Naive thymus-derived CD8-positive, alpha-beta T cell (primary cell): ENCODE results near the gene TSPAN14. TPM values are rescaled to one million over a fixed set of nuclear protein-coding genes. Genes with fewer than 3 reads are reported as not detected.

Source experiments
- ATAC-seq, 2 donors: fragments of 150-1000 bp; cut with Tn5 transposase in 1 of 2; sonication (Bioruptor Pico), chemical (Tn5 transposase) in 1 of 2; 1 replicate in 1 of 2; 2 replicates in 1 of 2; pipeline ENCODE4 v1.10.0; 2021; ENCODE audit warnings: mild to moderate bottlenecking in 2 of 2, moderate library complexity in 2 of 2
- POLR2A ChIA-PET: fragments of 350-600 bp; sonication (Branson Sonifier 250); formaldehyde crosslinking; loops from one replicate; lab custom pipeline; 2021; ENCODE audit warnings: antibody characterized with exemption; lab: Charles Lee
- DNase-seq, 10 donors: peaks; one replicate each; pipeline versions ENCODE4 v3.0.0 to v3.0.0-alpha.2; 2020 to 2022
- H3K27ac Mint-ChIP-seq, 10 donors: one replicate each; pipeline ENCODE4 v1.8.0; 2020 to 2022; ENCODE audit warnings: mild to moderate bottlenecking in 10 of 10, mixed read lengths in 10 of 10, moderate library complexity in 4 of 10, inconsistent platforms in 1 of 10
- H3K27me3 Mint-ChIP-seq, 5 donors: one replicate each; pipeline ENCODE4 v1.8.0; 2021 to 2022; ENCODE audit warnings: mixed read lengths in 5 of 5
- H3K36me3 Mint-ChIP-seq, 3 donors: one replicate each; pipeline ENCODE4 v1.8.0; 2020 to 2022; ENCODE audit warnings: mixed read lengths in 3 of 3, mild to moderate bottlenecking in 2 of 3, inconsistent platforms in 1 of 3
- H3K4me1 Mint-ChIP-seq, 4 donors: one replicate each; pipeline ENCODE4 v1.8.0; 2021 to 2022; ENCODE audit warnings: mixed read lengths in 4 of 4
- H3K4me3 Mint-ChIP-seq, 10 donors: one replicate each; pipeline ENCODE4 v1.8.0; 2020 to 2022; ENCODE audit warnings: mild to moderate bottlenecking in 10 of 10, mixed read lengths in 10 of 10, moderate library complexity in 6 of 10, inconsistent platforms in 1 of 10
- H3K9me3 Mint-ChIP-seq, 9 donors: one replicate each; pipeline ENCODE4 v1.8.0; 2020 to 2022; ENCODE audit warnings: mixed read lengths in 9 of 9, mild to moderate bottlenecking in 3 of 9, inconsistent platforms in 1 of 9, moderate library complexity in 1 of 9
- polyA plus RNA-seq, 3 donors: library from polyadenylated mRNA; unstranded; fragments of 300-500 nt; fragmentation: Illumina TruSeq; gene quantifications; one replicate each; pipeline ENCODE4 v1.2.3, GENCODE V29; 2021
- total RNA-seq, 8 experiments: library from RNA in 2 of 8; stranded (reverse) in 2 of 8; gene quantifications; one replicate each; pipeline ENCODE4 v1.2.3 and lab custom pipeline; 2021 to 2026

TSPAN14 gene
- total and polyA plus RNA-seq, 5 experiments from 2014 or later, result 152 to 293 (median 163) TPM

DNA sequence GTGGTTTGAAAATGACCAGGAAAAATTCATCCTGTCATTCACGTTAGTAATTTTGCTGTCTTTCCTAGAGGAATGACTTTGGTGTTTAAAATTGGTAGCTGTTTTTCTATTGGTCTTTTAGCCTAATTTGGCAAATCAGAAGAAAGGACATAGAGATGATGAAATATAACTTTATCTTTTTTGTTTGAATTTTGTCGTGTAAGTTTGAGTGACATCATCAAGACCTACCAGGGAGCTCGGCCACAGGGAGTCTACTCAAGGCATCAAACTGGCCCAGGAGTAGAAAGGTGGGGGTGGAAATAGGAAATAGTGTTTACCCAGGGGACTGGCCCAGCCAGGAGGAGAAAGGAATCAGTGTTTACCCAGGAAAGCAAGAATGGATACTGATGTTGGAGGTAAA is 21.0 kb upstream of the TSPAN14 start:
- POLR2A ChIA-PET, result no interaction called here
- no peak overlapping the region for H3K4me3 Mint-ChIP-seq
- peaks cover 0 to 25% (median 9%) of the 10 kb centered on the region in 3 donors for H3K36me3 Mint-ChIP-seq
- no peak overlapping the region for H3K27ac Mint-ChIP-seq
- ATAC-seq, result no peak
- DNase-seq, result no peak
- peaks cover 0 to 4% (median 0%) of the 10 kb centered on the region in 4 donors for H3K4me1 Mint-ChIP-seq
- peaks cover 0 to 7% (median 2%) of the 10 kb centered on the region in 5 donors for H3K27me3 Mint-ChIP-seq
- no peaks in the 10 kb centered on the region for H3K9me3 Mint-ChIP-seq

DNA sequence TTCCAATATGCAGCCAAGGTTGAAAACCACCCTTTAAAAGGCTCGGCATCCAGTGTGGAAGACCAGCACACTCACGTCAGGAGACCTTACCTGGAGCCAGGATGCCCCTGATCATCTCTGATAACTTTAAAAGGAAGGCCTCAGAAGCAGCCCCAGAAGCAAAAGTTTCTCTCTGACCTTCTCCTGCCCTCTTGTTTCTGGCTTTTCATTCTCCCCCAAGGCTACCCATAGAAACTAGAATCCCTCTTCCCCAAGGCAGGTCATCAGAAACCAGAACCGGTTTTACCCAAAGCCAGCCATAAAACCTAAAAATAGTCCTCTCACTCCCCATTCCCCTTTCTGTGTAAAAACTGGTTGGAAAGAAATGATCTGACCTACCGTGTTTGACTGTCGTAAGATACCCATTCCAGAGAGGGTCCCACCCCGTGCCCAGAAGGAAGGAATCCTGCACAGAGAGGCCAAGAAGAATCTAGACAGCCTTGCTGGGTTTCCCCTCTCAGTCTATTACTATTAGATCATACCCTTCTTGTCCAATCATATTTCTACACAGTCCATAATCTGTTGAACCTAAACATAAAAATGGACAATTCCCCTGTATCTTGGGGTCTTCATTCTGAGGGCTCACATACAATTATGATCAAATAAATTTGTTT is 17.5 kb upstream of the TSPAN14 start:
- POLR2A ChIA-PET, result no interaction called here
- DNase-seq (no peak), ATAC-seq (no peak)
- no peaks in the 10 kb centered on the region for H3K9me3 Mint-ChIP-seq
- peaks cover 0 to 7% (median 2%) of the 10 kb centered on the region in 5 donors for H3K27me3 Mint-ChIP-seq
- H3K4me1 Mint-ChIP-seq, result peaks cover 0 to 1% (median 0%) of the 10 kb centered on the region in 4 donors
- peak overlapping the region in 1 of 10 donors; percentile 39 for H3K4me3 Mint-ChIP-seq
- peak overlapping the region in 1 of 10 donors; percentile 71 for H3K27ac Mint-ChIP-seq
- peaks cover 0 to 7% (median 2%) of the 10 kb centered on the region in 3 donors for H3K36me3 Mint-ChIP-seq

DNA sequence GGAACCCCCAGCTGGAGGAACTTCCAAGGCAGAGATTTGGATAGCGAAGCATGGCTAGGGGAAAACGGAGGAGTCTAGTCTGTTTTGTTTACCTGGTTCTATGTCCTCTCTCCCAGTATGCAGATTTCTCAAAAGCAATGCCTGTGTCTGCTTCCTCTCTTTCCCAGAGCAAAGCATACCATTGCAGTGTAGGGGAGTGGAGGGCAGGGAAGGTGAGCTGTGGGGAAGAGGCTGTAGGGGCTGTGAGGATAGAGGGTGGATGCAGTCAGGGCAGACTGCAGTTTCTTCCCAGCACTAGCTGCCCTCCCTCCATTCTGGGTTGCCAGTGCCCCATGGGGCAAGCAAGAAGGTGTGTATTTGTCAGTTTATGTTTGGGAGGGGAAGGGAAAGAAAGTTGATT is 16.9 kb upstream of the TSPAN14 start:
- peaks cover 0 to under 1% (median 0%) of the 10 kb centered on the region in 3 donors for H3K36me3 Mint-ChIP-seq
- H3K9me3 Mint-ChIP-seq, result no peaks in the 10 kb centered on the region
- H3K27me3 Mint-ChIP-seq, result peaks cover 0 to 7% (median 2%) of the 10 kb centered on the region in 5 donors
- POLR2A ChIA-PET, result no interaction called here
- no peak for ATAC-seq
- H3K4me1 Mint-ChIP-seq, result no peaks in the 10 kb centered on the region
- no peak overlapping the region for H3K4me3 Mint-ChIP-seq
- DNase-seq, result no peak
- no peak overlapping the region for H3K27ac Mint-ChIP-seq

DNA sequence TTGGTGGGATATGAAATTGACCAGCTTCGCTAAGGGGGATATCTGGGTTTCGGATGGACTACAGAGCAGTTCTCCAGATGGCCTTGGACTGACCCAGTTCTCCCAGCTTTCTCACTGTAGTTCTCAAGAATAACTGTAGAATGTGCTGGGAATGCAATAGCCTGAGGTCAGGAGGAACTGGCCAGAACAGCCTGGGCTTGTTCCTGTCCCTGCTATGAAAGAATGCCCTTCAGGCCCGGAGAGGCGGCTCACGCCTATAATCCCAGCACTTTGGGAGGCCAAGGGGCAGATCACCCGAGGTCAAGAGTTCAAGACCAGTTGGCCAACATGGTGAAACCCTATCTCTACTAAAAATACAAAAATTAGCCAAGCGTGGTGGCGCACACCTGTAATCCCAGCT is 12.3 kb upstream of the TSPAN14 start:
- H3K9me3 Mint-ChIP-seq, result no peaks in the 10 kb centered on the region
- H3K27ac Mint-ChIP-seq, result peak overlapping the region in 1 of 10 donors; percentile 37
- DNase-seq, result no peak
- no peaks in the 10 kb centered on the region for H3K36me3 Mint-ChIP-seq
- peaks cover 0 to 7% (median 2%) of the 10 kb centered on the region in 5 donors for H3K27me3 Mint-ChIP-seq
- ATAC-seq, result no peak
- no peak overlapping the region for H3K4me3 Mint-ChIP-seq
- POLR2A ChIA-PET, result interaction anchor here (37.5 kb wide), 1 partner anchor 64 kb away, joined by 914 read pairs; no protein-coding TSS in a partner anchor
- peaks cover 21 to 36% (median 36%) of the 10 kb centered on the region in 4 donors for H3K4me1 Mint-ChIP-seq

DNA sequence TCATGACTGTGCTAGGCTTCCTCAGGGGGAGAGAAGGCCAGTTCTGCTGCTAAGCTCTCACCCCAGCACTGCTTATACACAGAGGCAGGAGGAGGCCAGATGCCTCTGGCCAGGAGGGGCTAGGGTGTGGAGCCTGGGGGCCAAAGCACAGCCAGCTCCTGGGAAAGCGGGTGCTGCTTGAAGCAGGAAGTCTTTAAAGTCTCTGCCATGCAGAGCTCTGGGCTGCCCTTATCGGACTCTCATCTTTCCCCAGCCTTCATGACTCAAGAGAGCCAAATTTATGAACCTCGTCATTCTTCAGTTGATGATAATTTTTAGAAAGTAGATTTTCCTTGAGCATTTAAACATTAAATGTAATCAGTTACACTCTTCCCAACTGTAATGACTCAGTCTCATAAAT is 11.2 kb upstream of the TSPAN14 start:
- POLR2A ChIA-PET, result interaction anchor here (1.8 to 37.5 kb wide), 4 partner anchors 16 to 88 kb away, joined by 5 to 914 read pairs (median 28); no protein-coding TSS in a partner anchor
- peaks cover 24 to 47% (median 43%) of the 10 kb centered on the region in 4 donors for H3K4me1 Mint-ChIP-seq

DNA sequence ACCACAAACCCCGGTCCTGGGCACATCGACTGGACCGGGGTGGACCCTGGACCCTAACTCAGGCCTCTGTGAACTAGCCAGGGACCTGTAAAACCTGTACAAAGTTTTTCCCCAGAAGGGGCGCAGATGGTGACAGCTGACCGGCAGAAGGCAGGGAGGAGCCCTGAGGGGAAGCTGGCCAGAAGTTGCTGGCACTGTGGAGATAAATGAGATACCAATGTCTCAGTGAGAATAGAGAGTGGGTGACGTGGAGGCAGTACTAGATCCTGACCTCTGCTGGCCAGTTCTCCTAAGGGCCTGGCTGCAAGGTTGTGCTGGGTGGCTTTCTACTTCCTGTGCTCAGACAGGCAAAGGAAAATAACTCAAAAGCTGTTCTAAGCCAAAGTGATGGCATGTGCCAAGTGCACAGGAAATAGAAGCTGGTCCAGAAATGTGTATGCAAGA is 10.6 kb upstream of the TSPAN14 start:
- POLR2A ChIA-PET, result interaction anchor here (0.8 to 37.5 kb wide), 16 partner anchors 10 to 88 kb away, joined by 3 to 914 read pairs (median 6); partner anchors contain the start of genes PRXL2A and TSPAN14
- peaks cover 30 to 53% (median 50%) of the 10 kb centered on the region in 4 donors for H3K4me1 Mint-ChIP-seq
- peak; percentile 44 to 46 for ATAC-seq
- no peaks in the 10 kb centered on the region for H3K36me3 Mint-ChIP-seq
- H3K27ac Mint-ChIP-seq, result peak overlapping the region; percentile 68 to 96 (median 76)
- peak in 2 of 10 donors; percentile 13 to 44 for DNase-seq
- H3K9me3 Mint-ChIP-seq, result no peaks in the 10 kb centered on the region
- no peaks in the 10 kb centered on the region for H3K27me3 Mint-ChIP-seq
- peak overlapping the region in 6 of 10 donors; percentile 41 to 74 (median 54) for H3K4me3 Mint-ChIP-seq

More for the DNA sequence above, 11.2 kb upstream of the TSPAN14 start:
- DNase-seq, result no peak
- no peak for ATAC-seq
- H3K9me3 Mint-ChIP-seq, result no peaks in the 10 kb centered on the region
- no peaks in the 10 kb centered on the region for H3K36me3 Mint-ChIP-seq
- H3K27ac Mint-ChIP-seq, result no peak overlapping the region
- H3K27me3 Mint-ChIP-seq, result peaks cover 0 to 2% (median 0%) of the 10 kb centered on the region in 5 donors
- H3K4me3 Mint-ChIP-seq, result no peak overlapping the region

DNA sequence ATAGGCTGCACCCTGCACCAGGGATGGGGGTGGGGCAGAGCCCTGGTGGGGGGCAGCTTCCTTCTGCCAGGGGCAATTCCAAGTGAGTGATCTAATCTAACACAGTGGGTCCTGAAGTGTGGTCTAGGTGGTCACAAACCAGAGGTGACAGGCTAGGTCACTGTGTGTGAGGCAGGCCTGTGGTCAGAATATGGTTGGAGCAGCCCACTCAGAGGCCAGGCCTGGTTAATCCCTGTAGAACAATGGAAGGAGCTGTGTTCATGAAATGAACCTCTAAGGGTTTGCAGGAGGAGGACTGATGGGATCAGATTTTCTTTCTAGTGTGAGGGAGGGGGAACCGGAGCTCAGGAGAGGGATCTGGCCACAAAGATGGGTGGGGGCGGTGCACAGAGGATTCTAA is 10.0 kb upstream of the TSPAN14 start:
- POLR2A ChIA-PET, result interaction anchor here (0.8 to 37.5 kb wide), 18 partner anchors 9 to 87 kb away, joined by 3 to 914 read pairs (median 5); partner anchors contain the start of genes PRXL2A and TSPAN14
- H3K4me3 Mint-ChIP-seq, result peak overlapping the region in 8 of 10 donors; percentile 25 to 74 (median 52)
- no peak for ATAC-seq

DNA sequence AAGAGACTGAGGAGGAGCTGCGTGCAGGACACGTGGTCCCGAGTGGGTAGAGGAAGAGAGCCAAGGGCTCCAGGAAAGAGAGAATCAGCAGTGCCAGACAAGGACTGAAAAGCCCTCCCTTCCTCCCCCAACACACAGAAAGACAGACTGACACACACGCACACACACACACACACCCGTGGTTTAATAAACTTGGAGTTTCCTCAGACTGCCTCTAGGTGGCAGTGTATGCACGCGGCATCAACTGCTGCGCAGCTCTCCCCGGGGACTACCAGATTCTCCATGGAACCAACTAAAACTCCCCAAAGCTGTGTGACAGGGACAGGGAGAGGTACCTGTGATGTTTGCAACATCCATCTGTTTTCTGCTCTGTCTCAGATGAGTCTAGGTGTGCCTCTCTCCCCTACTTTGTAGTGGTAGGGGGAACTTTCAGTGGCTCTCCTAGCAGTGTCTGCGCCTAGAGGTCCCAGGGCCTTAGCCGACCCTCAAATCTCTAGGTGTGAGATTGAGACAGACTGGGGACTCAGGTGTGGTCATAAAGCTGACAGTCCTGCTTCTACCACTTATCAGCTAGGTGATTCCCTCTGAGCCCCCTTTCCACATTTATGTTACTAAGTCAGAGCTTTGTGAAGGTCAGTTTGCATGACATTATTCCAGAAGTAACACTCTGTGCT is 9.3 kb upstream of the TSPAN14 start:
- peaks cover 31 to 64% (median 56%) of the 10 kb centered on the region in 4 donors for H3K4me1 Mint-ChIP-seq
- no peaks in the 10 kb centered on the region for H3K9me3 Mint-ChIP-seq
- H3K36me3 Mint-ChIP-seq, result no peaks in the 10 kb centered on the region
- DNase-seq (peak in 9 of 10 donors; percentile 38 to 86 (median 74)), ATAC-seq (peak; percentile 84 to 89)
- H3K4me3 Mint-ChIP-seq, result peak overlapping the region in 9 of 10 donors; percentile 8 to 83 (median 49)
- H3K27me3 Mint-ChIP-seq, result no peaks in the 10 kb centered on the region
- H3K27ac Mint-ChIP-seq, result peak overlapping the region; percentile 1 to 96 (median 82)
- POLR2A ChIA-PET, result interaction anchor here (0.8 to 37.5 kb wide), 19 partner anchors 8 to 86 kb away, joined by 3 to 914 read pairs (median 5); partner anchors contain the start of genes PRXL2A and TSPAN14

More for the DNA sequence above, 10.0 kb upstream of the TSPAN14 start:
- no peaks in the 10 kb centered on the region for H3K9me3 Mint-ChIP-seq
- no peaks in the 10 kb centered on the region for H3K27me3 Mint-ChIP-seq
- no peaks in the 10 kb centered on the region for H3K36me3 Mint-ChIP-seq
- H3K27ac Mint-ChIP-seq, result peak overlapping the region; percentile 71 to 96 (median 82)
- DNase-seq, result no peak
- H3K4me1 Mint-ChIP-seq, result peaks cover 31 to 59% (median 51%) of the 10 kb centered on the region in 4 donors

DNA sequence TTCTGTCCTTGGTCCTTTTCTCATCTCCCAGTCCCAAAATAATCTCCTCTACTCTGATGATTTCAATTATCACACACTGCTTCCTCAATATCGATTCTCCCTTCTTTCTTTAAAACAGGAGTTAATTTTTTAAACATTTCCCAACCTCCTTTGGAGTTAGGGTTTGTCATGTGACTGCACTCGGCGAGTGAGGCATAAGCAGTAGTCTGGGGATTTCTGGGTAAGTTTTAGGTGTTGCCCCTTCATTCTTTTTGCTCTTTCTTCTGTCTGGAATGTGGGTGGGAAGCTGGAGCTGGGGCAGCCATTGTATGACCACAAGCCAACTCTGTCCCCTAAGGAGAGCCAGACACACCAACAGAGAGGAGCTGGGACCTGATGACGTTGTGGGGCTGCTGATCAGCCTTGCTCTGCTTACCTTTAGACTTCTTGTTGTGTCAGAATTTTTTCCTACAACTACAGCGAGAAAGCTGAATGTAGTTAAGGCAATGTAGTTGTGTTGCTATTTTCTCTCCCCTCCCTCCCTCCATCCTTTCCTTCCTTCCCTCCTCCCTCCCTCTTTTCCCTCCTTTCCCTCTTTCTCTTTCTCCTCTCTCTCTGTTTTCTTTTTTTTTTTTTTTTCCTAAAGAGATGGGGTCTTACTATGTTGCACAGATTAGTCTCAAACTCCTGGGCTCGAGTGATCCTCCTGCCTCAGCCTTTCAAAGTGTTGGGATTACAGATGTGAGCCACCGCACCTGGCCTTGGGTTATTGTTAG is 6.5 kb upstream of the TSPAN14 start:
- peak overlapping the region in 5 of 10 donors; percentile 22 to 50 (median 34) for H3K4me3 Mint-ChIP-seq
- H3K9me3 Mint-ChIP-seq, result no peaks in the 10 kb centered on the region
- peaks cover 31 to 64% (median 56%) of the 10 kb centered on the region in 4 donors for H3K4me1 Mint-ChIP-seq
- POLR2A ChIA-PET, result interaction anchor here (19.3 to 37.5 kb wide), 2 partner anchors 21 to 58 kb away, joined by 382 to 914 read pairs; no protein-coding TSS in a partner anchor
- no peaks in the 10 kb centered on the region for H3K27me3 Mint-ChIP-seq
- ATAC-seq, result no peak
- H3K36me3 Mint-ChIP-seq, result no peaks in the 10 kb centered on the region
- DNase-seq, result no peak
- peak overlapping the region in 9 of 10 donors; percentile 28 to 93 (median 81) for H3K27ac Mint-ChIP-seq

DNA sequence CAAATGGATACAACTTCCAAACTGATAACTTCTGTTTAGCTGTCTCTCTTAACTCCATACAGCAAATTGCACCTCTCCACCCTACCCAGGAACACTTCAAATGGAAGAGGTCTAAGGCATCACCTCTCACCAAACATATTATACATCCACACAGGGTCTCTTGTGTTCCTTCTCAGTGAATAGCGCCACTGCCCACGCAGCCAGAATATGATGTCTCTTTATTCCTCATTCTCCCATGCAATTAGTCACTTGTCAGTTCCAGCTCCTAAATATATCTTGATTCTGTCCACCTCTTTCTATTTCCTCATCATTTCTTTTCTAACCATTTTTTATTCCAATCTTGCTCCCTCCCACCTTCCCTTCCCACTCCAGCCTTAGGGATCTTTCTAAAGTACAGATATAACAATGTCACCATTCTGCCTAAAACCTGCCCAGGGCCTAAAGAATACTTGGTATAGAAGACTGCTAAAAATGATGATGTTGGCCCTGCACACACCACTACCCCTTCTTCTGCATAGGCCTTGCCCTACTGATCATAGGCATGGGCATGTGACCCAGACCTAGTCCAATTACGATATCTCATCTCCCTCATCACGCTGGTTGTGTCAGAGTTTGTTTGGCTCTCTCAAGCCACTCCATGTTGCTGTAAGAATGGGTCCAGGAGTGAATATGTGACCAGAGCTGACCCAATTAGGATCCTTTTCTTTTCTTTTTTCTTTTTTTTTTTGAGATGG is 5.7 kb upstream of the TSPAN14 start:
- no peak for ATAC-seq
- no peaks in the 10 kb centered on the region for H3K9me3 Mint-ChIP-seq
- DNase-seq, result no peak
- H3K4me3 Mint-ChIP-seq, result peak overlapping the region in 4 of 10 donors; percentile 31 to 50 (median 42)
- no peaks in the 10 kb centered on the region for H3K27me3 Mint-ChIP-seq
- no peaks in the 10 kb centered on the region for H3K36me3 Mint-ChIP-seq
- POLR2A ChIA-PET, result interaction anchor here (19.3 to 37.5 kb wide), 2 partner anchors 20 to 57 kb away, joined by 382 to 914 read pairs; no protein-coding TSS in a partner anchor
- H3K4me1 Mint-ChIP-seq, result peaks cover 34 to 64% (median 57%) of the 10 kb centered on the region in 4 donors
- H3K27ac Mint-ChIP-seq, result peak overlapping the region in 8 of 10 donors; percentile 28 to 93 (median 82)

DNA sequence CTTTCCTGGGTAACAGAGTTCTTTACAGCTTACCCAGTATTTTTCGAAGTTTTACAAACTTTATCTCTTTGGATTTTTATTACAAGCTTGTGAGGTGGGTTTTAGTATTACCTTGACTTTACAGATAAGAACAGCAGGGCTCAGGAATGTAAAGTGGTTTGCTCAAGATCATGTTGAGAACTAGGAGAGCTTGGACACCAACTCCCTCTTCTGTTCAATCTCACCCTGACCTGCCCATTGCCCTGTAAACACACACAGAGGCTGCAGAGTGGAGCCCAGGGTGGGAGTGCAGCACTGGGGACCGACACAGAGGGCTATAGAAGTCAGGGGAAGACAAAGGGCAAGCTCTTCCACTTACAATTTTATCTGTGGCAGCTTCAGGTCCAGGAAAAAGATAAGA is 4.6 kb upstream of the TSPAN14 start:
- H3K27ac Mint-ChIP-seq, result peak overlapping the region in 9 of 10 donors; percentile 18 to 90 (median 71)
- H3K27me3 Mint-ChIP-seq, result no peaks in the 10 kb centered on the region
- H3K4me3 Mint-ChIP-seq, result no peak overlapping the region
- H3K4me1 Mint-ChIP-seq, result peaks cover 27 to 58% (median 49%) of the 10 kb centered on the region in 4 donors
- no peak for ATAC-seq
- no peaks in the 10 kb centered on the region for H3K36me3 Mint-ChIP-seq
- POLR2A ChIA-PET, result interaction anchor here (1.1 to 37.5 kb wide), 3 partner anchors 19 to 56 kb away, joined by 3 to 914 read pairs (median 382); no protein-coding TSS in a partner anchor
- H3K9me3 Mint-ChIP-seq, result no peaks in the 10 kb centered on the region
- DNase-seq, result no peak
